ENCODE measurements around the gene CCDC60.

Gene CCDC60

DNA sequence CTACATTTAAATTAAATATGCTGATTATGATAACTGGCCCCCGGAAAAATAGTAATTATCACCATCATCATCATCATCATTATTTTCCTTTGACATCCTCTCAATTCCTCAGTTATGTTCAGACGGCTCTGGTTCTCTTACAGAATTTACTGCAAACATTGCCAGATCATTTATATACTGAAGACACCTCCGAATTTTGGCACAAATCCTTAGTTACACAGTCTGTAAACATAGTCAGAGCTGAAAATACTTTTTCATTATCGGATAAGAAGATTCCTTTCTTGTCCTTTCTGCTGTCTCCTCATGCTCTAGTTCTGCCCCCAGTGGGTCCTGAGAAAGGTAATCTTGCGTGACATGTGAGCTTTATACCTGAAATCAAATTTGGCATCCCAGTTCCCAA is 40.3 kb upstream of the CCDC60 start:
- Histone ChIP-seq H3K4me3 (replicated peaks; ENCODE audit: insufficient read depth, low read length) (no peak overlapping the region), H3K27ac (replicated peaks) (no peak overlapping the region), H3K27me3 (ENCODE audit: insufficient read depth, poor library complexity, severe bottlenecking) (no peaks in the 10 kb centered on the region)
- TF ChIP-seq SPI1 (IDR thresholded peaks at IDR 0.05; ENCODE audit: borderline replicate concordance, low read depth): no peak
- TF ChIP-seq, protein P1, sequence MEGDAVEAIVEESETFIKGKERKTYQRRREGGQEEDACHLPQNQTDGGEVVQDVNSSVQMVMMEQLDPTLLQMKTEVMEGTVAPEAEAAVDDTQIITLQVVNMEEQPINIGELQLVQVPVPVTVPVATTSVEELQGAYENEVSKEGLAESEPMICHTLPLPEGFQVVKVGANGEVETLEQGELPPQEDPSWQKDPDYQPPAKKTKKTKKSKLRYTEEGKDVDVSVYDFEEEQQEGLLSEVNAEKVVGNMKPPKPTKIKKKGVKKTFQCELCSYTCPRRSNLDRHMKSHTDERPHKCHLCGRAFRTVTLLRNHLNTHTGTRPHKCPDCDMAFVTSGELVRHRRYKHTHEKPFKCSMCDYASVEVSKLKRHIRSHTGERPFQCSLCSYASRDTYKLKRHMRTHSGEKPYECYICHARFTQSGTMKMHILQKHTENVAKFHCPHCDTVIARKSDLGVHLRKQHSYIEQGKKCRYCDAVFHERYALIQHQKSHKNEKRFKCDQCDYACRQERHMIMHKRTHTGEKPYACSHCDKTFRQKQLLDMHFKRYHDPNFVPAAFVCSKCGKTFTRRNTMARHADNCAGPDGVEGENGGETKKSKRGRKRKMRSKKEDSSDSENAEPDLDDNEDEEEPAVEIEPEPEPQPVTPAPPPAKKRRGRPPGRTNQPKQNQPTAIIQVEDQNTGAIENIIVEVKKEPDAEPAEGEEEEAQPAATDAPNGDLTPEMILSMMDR (IDR thresholded peaks at IDR 0.05; ENCODE audit: insufficient read depth, low read length): no peak
- TF ChIP-seq, protein P2, sequence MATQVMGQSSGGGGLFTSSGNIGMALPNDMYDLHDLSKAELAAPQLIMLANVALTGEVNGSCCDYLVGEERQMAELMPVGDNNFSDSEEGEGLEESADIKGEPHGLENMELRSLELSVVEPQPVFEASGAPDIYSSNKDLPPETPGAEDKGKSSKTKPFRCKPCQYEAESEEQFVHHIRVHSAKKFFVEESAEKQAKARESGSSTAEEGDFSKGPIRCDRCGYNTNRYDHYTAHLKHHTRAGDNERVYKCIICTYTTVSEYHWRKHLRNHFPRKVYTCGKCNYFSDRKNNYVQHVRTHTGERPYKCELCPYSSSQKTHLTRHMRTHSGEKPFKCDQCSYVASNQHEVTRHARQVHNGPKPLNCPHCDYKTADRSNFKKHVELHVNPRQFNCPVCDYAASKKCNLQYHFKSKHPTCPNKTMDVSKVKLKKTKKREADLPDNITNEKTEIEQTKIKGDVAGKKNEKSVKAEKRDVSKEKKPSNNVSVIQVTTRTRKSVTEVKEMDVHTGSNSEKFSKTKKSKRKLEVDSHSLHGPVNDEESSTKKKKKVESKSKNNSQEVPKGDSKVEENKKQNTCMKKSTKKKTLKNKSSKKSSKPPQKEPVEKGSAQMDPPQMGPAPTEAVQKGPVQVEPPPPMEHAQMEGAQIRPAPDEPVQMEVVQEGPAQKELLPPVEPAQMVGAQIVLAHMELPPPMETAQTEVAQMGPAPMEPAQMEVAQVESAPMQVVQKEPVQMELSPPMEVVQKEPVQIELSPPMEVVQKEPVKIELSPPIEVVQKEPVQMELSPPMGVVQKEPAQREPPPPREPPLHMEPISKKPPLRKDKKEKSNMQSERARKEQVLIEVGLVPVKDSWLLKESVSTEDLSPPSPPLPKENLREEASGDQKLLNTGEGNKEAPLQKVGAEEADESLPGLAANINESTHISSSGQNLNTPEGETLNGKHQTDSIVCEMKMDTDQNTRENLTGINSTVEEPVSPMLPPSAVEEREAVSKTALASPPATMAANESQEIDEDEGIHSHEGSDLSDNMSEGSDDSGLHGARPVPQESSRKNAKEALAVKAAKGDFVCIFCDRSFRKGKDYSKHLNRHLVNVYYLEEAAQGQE (IDR thresholded peaks at IDR 0.05; ENCODE audit: insufficient replicate concordance, low read depth): no peak
- no peak for TF ChIP-seq POLR2AphosphoS5 (IDR thresholded peaks at IDR 0.05; ENCODE audit: low read depth)
- TF ChIP-seq GABPA (IDR thresholded peaks at IDR 0.05; ENCODE audit: low read depth): no peak
- no peak for DNase-seq (ENCODE audit: low read depth in 1 of 2, low spot score in 1 of 2)

GRCh38 chr12:119296535-119296934 is 38.0 kb upstream of the CCDC60 start:
- no peak overlapping the region for H3K4me3 ChIP-seq (replicated peaks; ENCODE audit: insufficient read depth, low read length)
- TF ChIP-seq, protein P1 (IDR thresholded peaks at IDR 0.05; ENCODE audit: insufficient read depth, low read length): no peak
- TF ChIP-seq, protein P2 (IDR thresholded peaks at IDR 0.05; ENCODE audit: insufficient replicate concordance, low read depth): no peak
- no peak for TF ChIP-seq SPI1 (IDR thresholded peaks at IDR 0.05; ENCODE audit: borderline replicate concordance, low read depth)
- no peak for TF ChIP-seq GABPA (IDR thresholded peaks at IDR 0.05; ENCODE audit: low read depth)
- no peak for DNase-seq (ENCODE audit: low read depth in 1 of 2, low spot score in 1 of 2)
- no peak overlapping the region for H3K27ac ChIP-seq (replicated peaks)
- no peaks in the 10 kb centered on the region for H3K27me3 ChIP-seq (ENCODE audit: insufficient read depth, poor library complexity, severe bottlenecking)

- TF ChIP-seq, protein P2 (IDR thresholded peaks at IDR 0.05; ENCODE audit: insufficient replicate concordance, low read depth): no peak
- TF ChIP-seq SPI1 (IDR thresholded peaks at IDR 0.05; ENCODE audit: borderline replicate concordance, low read depth): no peak
- TF ChIP-seq POLR2AphosphoS5 (IDR thresholded peaks at IDR 0.05; ENCODE audit: low read depth): no peak
- TF ChIP-seq, protein P1 (IDR thresholded peaks at IDR 0.05; ENCODE audit: insufficient read depth, low read length): no peak
- TF ChIP-seq GABPA (IDR thresholded peaks at IDR 0.05; ENCODE audit: low read depth): no peak
- no peak overlapping the region for H3K27ac ChIP-seq (replicated peaks)
- DNase-seq (ENCODE audit: low read depth in 1 of 2, low spot score in 1 of 2): no peak
- H3K27me3 ChIP-seq (ENCODE audit: insufficient read depth, poor library complexity, severe bottlenecking): no peaks in the 10 kb centered on the region
- no peak overlapping the region for H3K4me3 ChIP-seq (replicated peaks; ENCODE audit: insufficient read depth, low read length)
These were observed 35.4 kb upstream of the CCDC60 start for GRCh38 chr12:119299130-119299529.
